Right lobe of liver (tissue), 6 donors: Measurements from ENCODE around the gene ALKBH3. TPM values are rescaled to one million over a fixed set of nuclear protein-coding genes. Genes with fewer than 3 reads are reported as not detected.

Experiments
- ATAC-seq, 4 donors: fragments of 200-7000 bp; cut with Tn5 transposase; one replicate each; pipeline ENCODE4 v1.9.1; 2020; ENCODE audit warnings: mild to moderate bottlenecking in 4 of 4, moderate library complexity in 4 of 4
- DNase-seq, 3 donors: peaks; one replicate each; pipeline ENCODE4 v3.0.0-alpha.2; 2020
- H3K27ac ChIP-seq, 3 donors: fragments of 200-600 bp; one replicate each; pipeline ENCODE4 v1.8.0; 2022
- H3K27me3 ChIP-seq, 2 donors: fragments of 200-600 bp; one replicate each; pipeline ENCODE4 v1.8.0; 2022
- H3K36me3 ChIP-seq, 4 donors: fragments of 200-600 bp; sonication (generic) in 1 of 4; one replicate each; pipeline versions ENCODE4 v1.5.1 to v1.8.0; 2017 to 2022; ENCODE audit warnings: control low read depth in 1 of 4
- H3K4me1 ChIP-seq, 4 donors: fragments of 200-600 bp; sonication (generic) in 1 of 4; one replicate each; pipeline versions ENCODE4 v1.5.1 to v1.8.0; 2017 to 2022; ENCODE audit warnings: control low read depth in 1 of 4
- H3K4me3 ChIP-seq, 3 donors: fragments of 200-600 bp; one replicate each; pipeline ENCODE4 v1.8.0; 2022
- H3K9me3 ChIP-seq, 4 donors: fragments of 200-600 bp; sonication (generic) in 1 of 4; one replicate each; pipeline versions ENCODE4 v1.5.1 to v1.8.0; 2017 to 2022; ENCODE audit warnings: control low read depth in 1 of 4
- POLR2A ChIP-seq: fragments of 450-650 bp; IDR thresholded peaks from one replicate; pipeline ENCODE4 v1.6.1; 2017; ENCODE audit warnings: antibody characterized with exemption, mild to moderate bottlenecking
- WGBS: methylation state at CpG from one replicate; pipeline ENCODE4 v1.1.6; 2018; ENCODE audit warnings: low coverage, low lambda C conversion rate; ENCODE audit not compliant: insufficient coverage; ENCODE audit errors: missing lambda C conversion rate; 5-methylcytosine and 5-hydroxymethylcytosine counted together
- intact Hi-C, 2 donors: fragments of 100-400 bp; cut with DNase I; formaldehyde crosslinking; loops; one replicate each; pipeline versions ENCODE4 v1.11.2 to v1.14.1; 2022
- total RNA-seq, 6 experiments: library from RNA; depleted of rRNA in 2 of 6; stranded (reverse); fragments of >200 nt in 2 of 6; fragmentation: NEBNext Ultra II Directional in 3 of 6; extraction: Animal tissue kit (Norgen Biotek cat#: 25700) in 3 of 6; gene quantifications; one replicate each; pipeline versions ENCODE4 v1.1.0 to v1.2.4, GENCODE V29; 2016 to 2023
- TF ChIP-seq, protein P1 (sequence below), 4 donors: fragments of 200-600 bp in 3 of 4; fragments of 450-650 bp in 1 of 4; IDR thresholded peaks; one replicate each; pipeline versions ENCODE4 v1.5.1 to v1.8.0; 2016 to 2022; ENCODE audit warnings: antibody characterized with exemption in 4 of 4, mild to moderate bottlenecking in 2 of 4
- donor health status: DM: no; HTN: yes; CAD: no.
- donor health status: DM: no; HTN: no; CAD: no.
- donor health status: DM: no; HTN: no; CAD: no.
- donor health status: DM: no; HTN: yes; CAD: no.
- donor health status: DM: no; HTN: yes; CAD: no.

The ALKBH3 gene
- total RNA-seq, 6 experiments from 2014 or later: 11.2 to 20.2 (median 17.0) TPM

DNA sequence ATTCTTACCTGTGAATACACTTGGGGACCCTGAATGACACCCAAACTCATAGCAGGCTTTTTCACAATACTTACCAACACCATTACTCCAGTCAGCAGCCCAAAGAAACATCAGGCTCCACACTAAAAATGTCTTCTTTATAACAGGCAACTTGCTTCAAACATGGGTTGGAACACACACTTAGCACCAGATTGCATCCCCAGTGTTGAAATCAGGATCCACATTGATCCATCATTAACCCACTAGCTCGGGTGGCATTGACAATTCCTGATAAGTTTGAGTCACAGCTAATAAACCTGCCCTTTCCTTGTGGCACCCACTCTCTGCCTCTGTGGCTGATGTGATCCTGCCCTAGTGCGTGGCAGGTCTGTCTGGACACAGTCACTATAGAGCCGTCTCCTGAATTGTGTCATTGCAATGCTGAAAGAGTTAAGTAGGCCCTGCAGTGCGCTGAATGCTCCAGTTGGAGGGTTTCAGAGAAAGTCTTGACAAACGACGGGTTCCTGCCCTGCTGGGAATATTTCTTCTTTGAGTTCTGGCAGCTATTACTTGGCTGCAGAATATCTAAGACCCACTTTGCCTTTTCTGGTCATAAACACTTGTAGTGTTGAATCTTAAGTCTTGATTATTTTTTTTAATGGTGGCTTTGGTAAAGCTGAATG is 42.2 kb downstream of the ALKBH3 start:
- whole genome bisulfite sequencing: 69% methylated on average over 5 of the region's 6 CpGs
- peaks cover 0 to 10% (median 0%) of the 10 kb centered on the region in 4 donors for H3K36me3 ChIP-seq
- no peaks in the 10 kb centered on the region for H3K27me3 ChIP-seq
- no peak for TF ChIP-seq POLR2A
- TF ChIP-seq, protein P1, sequence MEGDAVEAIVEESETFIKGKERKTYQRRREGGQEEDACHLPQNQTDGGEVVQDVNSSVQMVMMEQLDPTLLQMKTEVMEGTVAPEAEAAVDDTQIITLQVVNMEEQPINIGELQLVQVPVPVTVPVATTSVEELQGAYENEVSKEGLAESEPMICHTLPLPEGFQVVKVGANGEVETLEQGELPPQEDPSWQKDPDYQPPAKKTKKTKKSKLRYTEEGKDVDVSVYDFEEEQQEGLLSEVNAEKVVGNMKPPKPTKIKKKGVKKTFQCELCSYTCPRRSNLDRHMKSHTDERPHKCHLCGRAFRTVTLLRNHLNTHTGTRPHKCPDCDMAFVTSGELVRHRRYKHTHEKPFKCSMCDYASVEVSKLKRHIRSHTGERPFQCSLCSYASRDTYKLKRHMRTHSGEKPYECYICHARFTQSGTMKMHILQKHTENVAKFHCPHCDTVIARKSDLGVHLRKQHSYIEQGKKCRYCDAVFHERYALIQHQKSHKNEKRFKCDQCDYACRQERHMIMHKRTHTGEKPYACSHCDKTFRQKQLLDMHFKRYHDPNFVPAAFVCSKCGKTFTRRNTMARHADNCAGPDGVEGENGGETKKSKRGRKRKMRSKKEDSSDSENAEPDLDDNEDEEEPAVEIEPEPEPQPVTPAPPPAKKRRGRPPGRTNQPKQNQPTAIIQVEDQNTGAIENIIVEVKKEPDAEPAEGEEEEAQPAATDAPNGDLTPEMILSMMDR (IDR thresholded peaks at IDR 0.05): no peak
- DNase-seq: no peak
- peak overlapping the region; percentile 28 to 78 (median 68) for H3K27ac ChIP-seq
- ATAC-seq: no peak
- no peak overlapping the region for H3K4me3 ChIP-seq
- no peaks in the 10 kb centered on the region for H3K9me3 ChIP-seq
- H3K4me1 ChIP-seq: peaks cover 0 to 27% (median 0%) of the 10 kb centered on the region in 4 donors
- intact Hi-C loops: no loop called here

DNA sequence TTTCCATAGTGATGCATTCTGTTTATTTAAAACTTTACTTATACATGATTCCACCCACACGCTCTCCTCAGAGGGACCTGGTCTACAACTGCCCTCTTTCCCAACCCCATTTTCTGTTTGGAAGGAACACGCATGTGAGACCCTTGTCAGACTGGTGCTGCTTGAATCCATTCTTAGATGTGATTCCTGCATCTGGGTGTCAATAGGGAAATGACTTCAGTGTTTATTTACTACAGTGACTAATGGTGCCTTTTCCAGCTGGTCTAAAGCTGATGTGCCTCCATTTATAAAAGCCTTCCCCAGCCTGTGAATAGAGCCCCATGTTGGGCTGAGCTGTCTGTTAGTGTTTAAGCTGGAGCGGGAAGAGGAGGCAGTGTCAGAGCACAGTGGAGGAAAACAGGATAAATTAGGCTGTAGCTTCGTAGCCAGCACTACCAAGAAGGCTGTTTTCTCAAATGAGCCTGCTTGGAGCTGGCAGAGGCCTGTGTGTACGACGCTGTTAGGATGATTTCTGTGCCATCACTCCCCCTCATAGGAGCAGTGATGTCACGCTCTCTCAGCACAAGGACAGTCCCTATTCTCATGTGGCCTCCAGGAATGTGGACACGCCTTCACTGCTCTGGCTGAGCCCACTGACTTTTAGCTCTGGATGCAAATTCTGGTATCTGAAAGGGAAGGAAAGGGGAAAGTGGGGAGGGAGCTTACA is 42.9 kb downstream of the ALKBH3 start:
- intact Hi-C loops: no loop called here
- Histone ChIP-seq H3K4me3 (no peak overlapping the region), H3K36me3 (peaks cover 0 to 9% (median 0%) of the 10 kb centered on the region in 4 donors), H3K9me3 (no peaks in the 10 kb centered on the region), H3K4me1 (peaks cover 0 to 27% (median 0%) of the 10 kb centered on the region in 4 donors), H3K27me3 (no peaks in the 10 kb centered on the region), H3K27ac (peak overlapping the region; percentile 52 to 68 (median 58))
- TF ChIP-seq, protein P1 (IDR thresholded peaks at IDR 0.05): no peak
- TF ChIP-seq POLR2A: no peak
- peak; percentile 14 to 34 (median 18) for ATAC-seq
- no peak for DNase-seq
- 70% methylated on average over 6 of the region's 8 CpGs for WGBS

DNA sequence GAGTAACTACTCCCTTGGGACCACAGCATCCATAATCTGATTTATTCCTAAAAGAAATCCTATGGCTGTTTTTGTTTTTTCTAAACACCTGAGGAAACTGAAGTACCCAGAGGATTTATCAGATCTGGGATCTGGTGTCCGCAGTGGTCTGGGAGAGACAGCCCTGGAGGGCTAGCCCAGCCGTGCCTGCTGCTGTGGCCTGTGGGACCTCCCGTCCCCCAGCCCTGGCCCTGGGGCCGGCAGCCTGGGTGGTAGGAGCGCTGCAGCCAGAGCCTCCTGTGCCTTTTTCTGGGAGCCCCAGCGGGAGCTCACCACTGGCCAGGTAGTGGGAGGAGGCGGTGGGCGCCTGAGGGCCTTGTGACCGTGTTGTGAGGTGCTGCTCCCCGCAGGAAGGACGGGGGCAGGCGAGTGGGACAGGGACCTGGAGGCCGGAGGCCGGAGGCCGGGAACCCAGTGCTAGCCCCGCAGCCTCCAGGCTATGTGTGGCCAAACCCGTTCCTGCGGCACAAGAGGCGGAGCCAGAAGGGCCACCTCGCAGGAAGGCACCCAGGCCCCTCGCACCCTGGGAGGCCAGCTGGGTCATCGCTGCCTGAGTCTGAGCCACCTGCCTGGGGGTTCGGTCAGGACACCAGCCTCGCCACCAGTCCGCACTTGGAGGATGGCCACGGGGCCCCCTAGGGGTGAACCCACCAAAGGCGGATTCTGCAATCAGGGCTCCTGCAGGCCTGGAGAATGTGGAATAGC is 43.7 kb downstream of the ALKBH3 start:
- H3K9me3 ChIP-seq: no peaks in the 10 kb centered on the region
- 67% methylated on average over 1 of the region's 27 CpGs for WGBS
- peaks cover 0 to 2% (median 0%) of the 10 kb centered on the region in 4 donors for H3K36me3 ChIP-seq
- H3K27me3 ChIP-seq: no peaks in the 10 kb centered on the region
- no peak for TF ChIP-seq POLR2A
- TF ChIP-seq, protein P1 (IDR thresholded peaks at IDR 0.05): no peak
- no peak overlapping the region for H3K4me3 ChIP-seq
- DNase-seq: no peak
- intact Hi-C loops: no loop called here
- H3K27ac ChIP-seq: peak overlapping the region; percentile 52 to 68 (median 58)
- no peak for ATAC-seq
- H3K4me1 ChIP-seq: peaks cover 0 to 27% (median 0%) of the 10 kb centered on the region in 4 donors

DNA sequence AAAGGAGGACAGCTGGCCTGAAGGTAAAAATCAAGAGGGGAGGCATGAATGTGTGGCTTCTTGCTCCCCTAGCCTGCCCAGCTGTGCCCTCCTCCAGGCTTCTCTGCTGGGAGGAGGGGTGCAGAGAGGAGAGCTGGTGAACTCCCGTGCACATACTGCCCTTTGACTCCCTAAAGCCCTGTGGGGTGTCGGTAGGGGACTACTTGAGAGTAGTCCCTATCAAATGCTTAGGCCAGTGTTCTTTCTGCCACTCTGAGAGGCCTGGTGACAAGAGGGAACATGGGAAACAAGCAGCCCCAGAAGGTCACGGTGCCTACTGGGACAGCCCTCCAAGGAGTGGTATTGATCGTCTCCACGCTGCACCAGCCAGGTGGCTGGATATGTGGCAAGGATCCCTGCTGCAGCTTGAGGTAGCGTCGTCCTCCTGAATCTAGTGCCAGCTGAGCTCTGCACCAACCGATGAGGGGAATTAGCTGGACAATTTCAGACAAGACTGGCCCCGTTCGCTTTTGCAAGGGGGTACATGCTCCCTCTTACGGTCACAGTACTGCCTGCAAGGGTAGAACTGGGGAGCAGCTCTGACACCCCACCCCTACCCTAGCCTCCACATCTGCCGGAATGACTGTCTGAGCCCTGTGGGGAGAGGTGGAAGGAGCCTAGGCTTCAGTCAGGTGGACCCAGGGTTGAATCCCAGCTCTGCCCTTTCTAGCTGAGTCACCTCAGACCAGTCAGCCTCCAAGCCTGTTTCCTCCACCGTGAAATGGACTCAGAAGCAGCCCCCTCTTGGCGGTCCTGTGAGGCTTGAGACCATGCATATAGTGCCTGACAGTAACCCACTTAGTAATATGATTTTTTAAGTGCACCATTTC is 44.7 kb downstream of the ALKBH3 start:
- H3K27ac ChIP-seq: peak overlapping the region in 1 of 3 donors; percentile 68
- no peak for DNase-seq
- H3K9me3 ChIP-seq: no peaks in the 10 kb centered on the region

More for the DNA sequence above, 44.7 kb downstream of the ALKBH3 start:
- ATAC-seq: peak in 1 of 4 donors; percentile 8
- TF ChIP-seq, protein P1 (IDR thresholded peaks at IDR 0.05): no peak
- TF ChIP-seq POLR2A: no peak
- H3K4me3 ChIP-seq: no peak overlapping the region
- H3K27me3 ChIP-seq: no peaks in the 10 kb centered on the region
- intact Hi-C loops: no loop called here
- WGBS: 52% methylated on average over 4 of the region's 14 CpGs
- H3K4me1 ChIP-seq: peaks cover 0 to 24% (median 0%) of the 10 kb centered on the region in 4 donors
- no peaks in the 10 kb centered on the region for H3K36me3 ChIP-seq
